GM21367 (cell line): ENCODE data around the gene CDH13.

ENCODE experiments used
- ATAC-seq: cut with Tn5 transposase; IDR thresholded peaks from one replicate; pipeline ENCODE4 v1.9.1; 2021; ENCODE audit not compliant: unreplicated experiment

Gene CDH13

DNA sequence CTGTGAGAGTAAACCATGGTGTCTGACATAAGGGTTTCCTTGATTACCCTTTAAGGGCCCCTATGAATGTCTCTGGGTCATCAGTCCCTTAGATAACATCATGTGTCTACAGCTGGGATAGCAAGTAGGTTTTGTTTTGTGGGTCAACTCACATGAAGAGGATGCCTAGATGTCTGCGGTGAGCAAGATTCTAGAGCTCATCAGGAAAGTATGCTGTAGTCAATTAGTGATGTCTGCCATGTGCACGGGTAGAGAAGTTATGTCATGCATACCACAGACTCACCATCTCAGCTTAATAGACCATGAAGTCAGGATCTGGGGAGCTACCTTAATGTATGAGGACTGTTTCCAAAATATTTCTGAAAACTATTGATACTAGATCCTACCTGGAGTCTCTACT is 57.5 kb downstream of the CDH13 start:
- ATAC-seq, result no peak

GRCh38 chr16:82685526-82685925 is 58.8 kb downstream of the CDH13 start:
- no peak for ATAC-seq

DNA sequence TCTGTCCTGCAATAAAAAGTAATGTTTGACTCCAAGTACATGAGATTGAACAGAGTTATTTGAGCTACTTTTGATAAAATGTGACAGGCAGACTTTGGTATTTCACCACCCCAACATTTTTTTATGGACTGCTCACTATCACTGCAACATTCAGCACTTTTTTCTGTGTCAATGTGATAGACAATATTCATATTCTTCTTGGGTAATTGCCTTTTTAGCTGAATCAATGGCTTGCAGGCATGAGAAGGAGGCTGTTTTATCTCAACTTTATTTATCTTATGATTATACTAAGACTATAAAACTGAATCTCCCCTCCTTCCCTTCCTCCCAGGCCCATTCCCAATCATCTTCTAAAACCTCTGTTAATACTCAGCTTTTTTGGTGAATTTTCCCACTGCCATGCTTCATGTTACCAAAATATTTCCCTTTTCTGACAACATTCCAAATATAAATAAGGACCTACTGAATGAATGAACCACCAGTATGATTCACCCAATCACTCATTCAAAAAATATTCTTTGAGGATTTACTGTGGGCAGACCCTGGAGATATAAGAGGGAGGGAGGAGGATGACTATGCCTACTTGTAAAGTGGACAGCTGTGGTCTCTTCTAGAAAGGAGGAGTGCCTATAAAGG is 67.6 kb downstream of the CDH13 start:
- ATAC-seq, result no peak

GRCh38 chr16:82695806-82696205 is 69.0 kb downstream of the CDH13 start:
- no peak for ATAC-seq

GRCh38 chr16:82699260-82699659 is 72.5 kb downstream of the CDH13 start:
- ATAC-seq, result no peak

DNA sequence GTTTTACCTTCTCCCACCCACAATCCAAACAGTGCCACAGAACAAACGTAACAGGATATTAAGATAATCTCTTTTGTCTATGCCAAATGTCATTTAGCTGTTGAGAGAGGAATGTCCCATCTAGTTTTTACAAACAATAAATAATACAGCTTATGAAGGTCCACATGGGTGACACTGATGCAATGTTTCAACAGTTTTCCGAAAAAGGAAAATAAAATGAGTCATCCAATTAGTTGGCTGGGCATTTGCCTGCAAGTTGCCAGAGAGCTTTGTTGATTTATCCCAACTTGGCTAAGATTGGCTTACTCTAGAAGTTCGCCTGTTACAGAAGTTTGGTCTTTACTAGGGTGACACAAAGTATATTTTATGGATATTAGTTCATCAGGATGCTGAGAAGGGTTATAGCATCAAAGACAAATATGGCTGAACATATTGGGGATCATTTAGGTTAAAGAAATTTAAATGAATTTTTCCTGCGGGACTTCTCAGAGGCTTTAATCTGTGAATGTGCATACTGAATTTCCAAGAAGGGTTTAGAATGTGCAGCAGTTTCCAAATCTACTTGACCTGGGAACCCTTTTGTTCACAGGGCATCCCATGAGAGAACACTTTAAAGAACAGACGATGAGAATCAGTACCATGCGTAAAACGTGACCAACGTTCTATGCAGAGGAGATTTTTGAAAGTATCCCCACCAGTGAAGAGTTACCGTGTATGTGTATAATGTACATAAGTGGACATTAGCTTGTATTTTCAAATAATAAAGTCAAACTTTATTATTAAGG is 73.1 kb downstream of the CDH13 start:
- ATAC-seq, result no peak

GRCh38 chr16:82700541-82701235 is 73.9 kb downstream of the CDH13 start:
- no peak for ATAC-seq

GRCh38 chr16:82701442-82701955 is 74.7 kb downstream of the CDH13 start:
- ATAC-seq, result no peak

- no peak for ATAC-seq
These were observed 76.4 kb downstream of the CDH13 start for GRCh38 chr16:82703161-82703560.

DNA sequence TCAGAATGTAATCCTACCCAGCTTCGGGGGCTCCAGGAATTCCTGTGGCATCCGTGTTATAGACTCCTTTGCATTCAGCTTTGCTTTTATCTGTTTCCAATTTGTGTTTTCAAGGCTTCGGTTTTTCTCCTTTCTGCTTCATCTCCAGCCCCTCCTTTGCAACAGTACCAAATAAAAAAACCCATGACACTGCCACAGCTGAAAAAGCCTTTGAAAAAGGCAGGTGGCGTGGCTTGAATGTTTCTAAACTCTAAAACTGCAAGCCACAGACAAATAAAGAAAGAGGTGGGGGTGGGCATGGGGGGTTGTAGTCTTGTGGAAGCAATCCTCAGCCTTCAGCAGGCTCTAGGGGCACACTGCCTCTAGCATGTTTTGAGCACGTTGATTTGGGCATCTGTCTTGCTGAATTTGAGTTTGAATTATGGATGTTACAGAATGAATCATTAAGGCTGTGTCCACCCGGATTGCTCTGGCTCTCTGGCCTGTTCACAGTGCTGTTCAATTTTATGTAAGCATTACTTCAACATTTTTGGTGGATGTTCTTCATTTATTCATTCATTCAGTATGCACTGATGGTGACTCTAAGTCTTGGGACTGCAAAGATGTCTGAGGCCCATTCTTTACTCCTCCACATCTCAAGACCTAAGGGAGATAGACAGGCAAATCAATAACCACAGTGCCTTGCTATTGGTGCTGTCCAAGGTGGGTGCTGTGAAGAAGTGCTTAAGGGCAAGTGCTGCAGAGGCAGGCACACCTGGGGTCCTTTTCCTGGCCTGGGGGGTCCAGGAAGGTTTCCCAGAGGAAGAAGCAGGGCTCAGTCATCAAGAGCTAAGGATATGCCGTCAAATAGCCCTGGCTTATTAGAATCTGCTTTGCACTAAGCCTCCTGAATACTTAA is 77.4 kb downstream of the CDH13 start:
- no peak for ATAC-seq

DNA sequence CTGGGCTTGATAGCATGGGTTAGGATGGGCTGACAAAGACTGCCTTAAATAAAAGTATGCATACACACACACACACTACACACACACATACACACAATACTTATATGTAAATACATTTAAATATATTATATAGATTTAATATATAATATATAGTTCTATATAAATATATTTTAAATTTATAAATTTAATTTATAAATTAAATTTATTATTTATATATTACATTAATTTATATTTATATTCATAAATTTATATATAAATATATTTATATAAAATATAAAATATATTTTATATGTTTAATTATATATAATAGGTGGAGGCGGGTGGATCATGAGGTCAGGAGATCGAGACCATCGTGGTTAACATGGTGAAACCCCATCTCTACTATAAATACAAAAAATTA is 83.2 kb downstream of the CDH13 start:
- ATAC-seq, result no peak

- no peak for ATAC-seq
These were observed 87.0 kb downstream of the CDH13 start for GRCh38 chr16:82713778-82714177.

DNA sequence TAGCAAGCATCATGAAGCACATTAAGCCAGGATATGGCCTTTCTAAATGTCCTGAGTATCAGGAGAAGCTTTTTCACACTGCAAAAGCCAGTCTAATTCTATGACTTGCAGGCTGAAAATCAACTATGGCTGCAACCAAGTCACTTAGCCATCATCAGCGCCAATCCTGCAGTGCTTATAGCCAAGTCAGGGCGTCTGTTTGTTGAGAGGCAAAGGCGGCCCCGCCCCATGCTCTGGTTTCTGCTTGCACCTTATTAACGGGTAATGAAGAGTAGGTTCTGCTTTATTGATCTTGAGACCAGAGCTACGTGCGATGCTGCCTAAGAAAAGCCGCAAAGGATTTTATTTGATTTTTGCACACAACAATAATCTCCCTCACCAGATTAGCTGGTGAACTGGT is 88.4 kb downstream of the CDH13 start:
- no peak for ATAC-seq

GRCh38 chr16:82715833-82716232 is 89.1 kb downstream of the CDH13 start:
- ATAC-seq, result no peak

DNA sequence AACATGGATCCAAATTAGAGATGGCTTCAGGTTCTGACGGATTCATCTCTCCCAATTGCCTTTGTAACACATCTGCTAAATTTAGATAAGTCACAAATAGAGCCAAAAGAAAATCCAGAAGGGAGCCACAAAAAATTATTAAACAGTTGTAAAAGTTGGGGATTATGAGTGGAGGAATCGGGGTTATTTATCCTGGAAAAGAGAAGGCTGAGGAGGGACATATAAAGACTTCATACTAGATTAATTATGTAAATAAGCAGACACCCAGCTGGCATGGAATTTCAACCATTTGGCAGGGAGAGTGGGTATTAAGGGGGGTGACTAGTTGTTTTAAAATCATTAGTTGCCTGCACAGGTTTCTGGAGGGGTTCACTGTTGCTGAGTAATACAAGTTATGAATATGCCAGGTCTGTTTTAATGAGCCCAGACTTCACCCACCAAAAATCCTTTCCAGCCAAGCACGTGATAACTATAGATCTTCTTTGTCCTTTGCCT is 89.6 kb downstream of the CDH13 start:
- no peak for ATAC-seq

GRCh38 chr16:82720414-82720813 is 93.6 kb downstream of the CDH13 start:
- no peak for ATAC-seq

DNA sequence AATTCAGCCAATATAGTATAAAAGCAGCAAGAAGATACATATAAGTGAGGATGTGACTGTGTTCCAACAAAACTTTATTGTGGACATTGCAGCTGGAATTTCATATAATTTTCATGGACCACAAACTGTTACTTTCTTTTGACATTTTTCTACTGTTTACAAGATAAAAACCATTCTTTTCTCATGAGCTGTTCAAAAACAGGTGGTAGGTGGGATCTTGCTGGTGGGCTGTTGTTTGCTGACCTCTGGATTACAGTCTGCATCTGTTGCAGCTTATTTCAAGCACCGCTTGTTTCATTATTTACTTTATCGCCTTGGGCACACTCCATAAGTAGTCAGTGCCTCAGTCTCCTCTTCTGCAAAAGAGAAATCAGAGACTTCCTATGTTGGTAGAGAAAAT is 99.5 kb downstream of the CDH13 start:
- no peak for ATAC-seq

- ATAC-seq, result no peak
These were observed 102.1 kb downstream of the CDH13 start for GRCh38 chr16:82728901-82729300.

DNA sequence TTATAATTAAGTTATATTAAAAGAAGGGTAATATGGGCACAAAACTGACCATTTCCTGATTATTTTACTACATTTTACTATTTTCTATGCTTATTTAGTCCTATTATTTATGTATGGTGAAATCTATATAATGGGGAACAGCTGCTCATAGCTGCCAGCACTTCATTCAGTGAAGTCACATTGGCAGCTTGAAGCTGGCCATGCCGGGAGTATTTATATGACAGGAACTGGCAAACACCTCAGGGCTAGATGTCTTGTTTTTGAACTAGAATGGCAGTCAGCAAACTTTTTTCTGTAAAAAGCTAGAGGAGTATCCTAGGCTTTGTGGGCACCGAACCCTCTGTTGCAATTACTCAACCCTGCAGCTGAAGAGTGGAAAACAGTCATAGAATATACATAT is 104.1 kb downstream of the CDH13 start:
- no peak for ATAC-seq

DNA sequence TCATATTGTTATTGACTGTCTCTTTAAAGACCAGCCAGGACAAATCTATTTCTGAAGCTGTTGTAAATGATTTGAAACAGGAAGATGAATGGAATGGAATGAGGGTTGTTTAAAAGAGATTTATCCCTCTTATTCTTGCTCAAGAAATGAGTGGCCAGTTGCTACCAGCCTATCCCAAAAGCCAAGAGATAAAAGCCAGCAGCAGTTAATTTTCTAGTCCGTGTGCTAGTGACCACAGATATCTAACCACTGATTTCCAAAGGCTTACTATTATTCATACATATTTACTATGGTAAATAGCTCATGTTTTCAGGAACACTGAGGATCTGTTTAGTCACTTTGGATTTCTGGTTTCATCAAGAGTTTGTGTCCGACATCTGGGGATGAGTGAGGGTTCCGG is 105.7 kb downstream of the CDH13 start:
- ATAC-seq, result no peak

DNA sequence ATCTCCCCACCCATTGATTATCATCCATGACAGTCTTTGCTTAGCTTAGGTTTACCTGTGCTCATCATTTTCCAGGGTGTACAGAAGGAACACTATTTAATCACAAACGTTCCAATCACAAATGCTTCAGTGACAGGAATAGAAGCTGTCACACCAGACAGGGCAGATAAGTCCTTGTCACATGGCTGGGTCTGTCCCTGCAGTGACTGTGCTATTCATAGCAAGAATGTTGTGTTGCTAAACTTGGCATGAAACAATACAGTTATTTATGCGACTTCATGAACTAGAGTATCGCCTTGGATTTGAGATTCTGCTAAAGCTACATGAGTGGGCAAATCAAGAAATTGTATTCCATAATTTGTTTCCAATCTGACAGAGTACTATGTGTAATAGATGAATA is 108.4 kb downstream of the CDH13 start:
- no peak for ATAC-seq
